OCI-LY7 (cell line): ENCODE results near the gene SPATA13.

Source experiments
- EZH2phosphoT487 ChIP-seq: fragments of 200-600 bp; sonication (generic); IDR thresholded peaks from 2 replicates; pipeline ENCODE4 v1.6.1; 2018; ENCODE audit warnings: low read depth, borderline replicate concordance, mild to moderate bottlenecking, mixed run types, antibody characterized with exemption, low read length, moderate library complexity, mixed read lengths
- TF ChIP-seq, protein P1 (sequence below): fragments of 200-600 bp; sonication (generic); conservative IDR thresholded peaks from 2 replicates; pipeline ENCODE4 v1.5.1; 2014; ENCODE audit warnings: mild to moderate bottlenecking, antibody characterized with exemption, low read length, moderate library complexity, mixed read lengths

DNA sequence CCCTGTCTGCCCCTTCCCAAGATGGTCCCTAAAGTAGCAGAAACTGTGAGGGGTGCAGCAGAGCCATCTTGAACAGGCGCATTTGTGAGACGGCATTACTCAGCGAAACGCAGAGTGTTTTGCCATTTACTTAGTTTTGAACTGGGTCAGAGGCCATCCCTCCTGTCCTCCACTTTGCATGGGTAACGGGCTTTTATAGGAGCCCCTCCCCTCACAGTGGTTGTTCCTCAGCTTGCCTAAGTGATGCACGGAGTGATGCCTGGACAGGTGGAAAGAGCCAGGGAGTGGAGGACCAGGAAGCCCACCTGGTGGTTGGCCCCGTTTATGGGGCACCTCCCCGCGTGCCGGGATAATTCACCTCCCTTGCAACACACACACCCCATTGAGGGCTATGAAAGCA is 80.8 kb downstream of the SPATA13 start:
- TF ChIP-seq, protein P1, sequence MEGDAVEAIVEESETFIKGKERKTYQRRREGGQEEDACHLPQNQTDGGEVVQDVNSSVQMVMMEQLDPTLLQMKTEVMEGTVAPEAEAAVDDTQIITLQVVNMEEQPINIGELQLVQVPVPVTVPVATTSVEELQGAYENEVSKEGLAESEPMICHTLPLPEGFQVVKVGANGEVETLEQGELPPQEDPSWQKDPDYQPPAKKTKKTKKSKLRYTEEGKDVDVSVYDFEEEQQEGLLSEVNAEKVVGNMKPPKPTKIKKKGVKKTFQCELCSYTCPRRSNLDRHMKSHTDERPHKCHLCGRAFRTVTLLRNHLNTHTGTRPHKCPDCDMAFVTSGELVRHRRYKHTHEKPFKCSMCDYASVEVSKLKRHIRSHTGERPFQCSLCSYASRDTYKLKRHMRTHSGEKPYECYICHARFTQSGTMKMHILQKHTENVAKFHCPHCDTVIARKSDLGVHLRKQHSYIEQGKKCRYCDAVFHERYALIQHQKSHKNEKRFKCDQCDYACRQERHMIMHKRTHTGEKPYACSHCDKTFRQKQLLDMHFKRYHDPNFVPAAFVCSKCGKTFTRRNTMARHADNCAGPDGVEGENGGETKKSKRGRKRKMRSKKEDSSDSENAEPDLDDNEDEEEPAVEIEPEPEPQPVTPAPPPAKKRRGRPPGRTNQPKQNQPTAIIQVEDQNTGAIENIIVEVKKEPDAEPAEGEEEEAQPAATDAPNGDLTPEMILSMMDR: no peak
- no peak for TF ChIP-seq EZH2phosphoT487
